DOHH2 (cell line): Measurements from ENCODE around the gene TTC39C.

Source experiments
- CTCF ChIP-seq: fragments of 200-600 bp; sonication (generic); IDR thresholded peaks from one replicate; pipeline ENCODE4 v1.5.1; 2014; ENCODE audit warnings: antibody characterized with exemption, mild to moderate bottlenecking, low read depth, low read length; ENCODE audit not compliant: poor library complexity, severe bottlenecking
- EZH2phosphoT487 ChIP-seq: fragments of 200-600 bp; sonication (generic); IDR thresholded peaks from 2 replicates; pipeline ENCODE4 v1.6.1; 2017; ENCODE audit warnings: borderline replicate concordance, mild to moderate bottlenecking, antibody characterized with exemption, low read length, moderate library complexity, mixed read lengths

GRCh38 chr18:24104486-24104885 is 89.9 kb downstream of the TTC39C start:
- TF ChIP-seq CTCF (no peak), EZH2phosphoT487 (no peak)
